ENCODE results near the gene PRPSAP2. TPM values are rescaled to one million over a fixed set of nuclear protein-coding genes. Genes with fewer than 3 reads are reported as not detected.

PRPSAP2 gene, protein sequence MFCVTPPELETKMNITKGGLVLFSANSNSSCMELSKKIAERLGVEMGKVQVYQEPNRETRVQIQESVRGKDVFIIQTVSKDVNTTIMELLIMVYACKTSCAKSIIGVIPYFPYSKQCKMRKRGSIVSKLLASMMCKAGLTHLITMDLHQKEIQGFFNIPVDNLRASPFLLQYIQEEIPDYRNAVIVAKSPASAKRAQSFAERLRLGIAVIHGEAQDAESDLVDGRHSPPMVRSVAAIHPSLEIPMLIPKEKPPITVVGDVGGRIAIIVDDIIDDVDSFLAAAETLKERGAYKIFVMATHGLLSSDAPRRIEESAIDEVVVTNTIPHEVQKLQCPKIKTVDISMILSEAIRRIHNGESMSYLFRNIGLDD
- 22.0 and 29.6 TPM in 2 replicates for total RNA-seq

DNA sequence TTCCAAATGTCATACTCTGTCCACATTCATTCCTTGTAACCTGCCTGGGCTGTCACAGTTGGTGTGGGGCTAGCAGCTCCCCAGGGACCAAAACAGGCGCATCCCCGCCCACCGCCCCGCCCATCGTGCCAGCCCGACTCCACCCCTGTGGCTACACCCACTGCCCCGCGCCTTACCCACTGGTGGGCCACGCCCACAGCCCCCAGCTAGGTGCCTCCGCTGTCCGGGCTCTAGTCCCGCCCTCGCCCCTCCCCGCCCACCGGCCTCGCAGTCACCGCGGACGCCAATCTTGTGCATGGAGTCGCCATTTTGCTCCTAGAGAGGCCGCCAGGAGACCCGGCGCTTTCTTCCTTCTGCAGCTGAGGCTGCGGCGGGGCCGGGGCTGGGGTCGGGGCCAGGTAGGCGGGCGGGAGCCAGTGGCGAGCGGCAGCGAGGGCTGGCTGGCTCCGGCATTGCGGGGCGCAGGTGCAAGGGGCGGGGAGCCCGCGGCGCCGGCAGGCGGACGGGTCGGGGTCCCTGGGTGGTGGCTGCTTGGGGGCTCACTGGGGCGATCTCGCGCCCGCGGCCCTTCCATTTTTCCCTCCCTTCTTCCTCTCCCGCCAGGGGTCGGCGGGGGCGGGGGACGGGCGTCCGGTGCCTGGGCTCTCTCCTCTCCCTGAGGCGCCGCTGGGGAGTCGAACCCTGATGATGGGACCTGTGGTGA lies at the start of gene PRPSAP2:
Gene PRPSAP2 (plus strand): TSS at position 268 of the 703 bp plus-strand sequence. CDS start 7,703 bp downstream, outside the sequence.

DNA sequence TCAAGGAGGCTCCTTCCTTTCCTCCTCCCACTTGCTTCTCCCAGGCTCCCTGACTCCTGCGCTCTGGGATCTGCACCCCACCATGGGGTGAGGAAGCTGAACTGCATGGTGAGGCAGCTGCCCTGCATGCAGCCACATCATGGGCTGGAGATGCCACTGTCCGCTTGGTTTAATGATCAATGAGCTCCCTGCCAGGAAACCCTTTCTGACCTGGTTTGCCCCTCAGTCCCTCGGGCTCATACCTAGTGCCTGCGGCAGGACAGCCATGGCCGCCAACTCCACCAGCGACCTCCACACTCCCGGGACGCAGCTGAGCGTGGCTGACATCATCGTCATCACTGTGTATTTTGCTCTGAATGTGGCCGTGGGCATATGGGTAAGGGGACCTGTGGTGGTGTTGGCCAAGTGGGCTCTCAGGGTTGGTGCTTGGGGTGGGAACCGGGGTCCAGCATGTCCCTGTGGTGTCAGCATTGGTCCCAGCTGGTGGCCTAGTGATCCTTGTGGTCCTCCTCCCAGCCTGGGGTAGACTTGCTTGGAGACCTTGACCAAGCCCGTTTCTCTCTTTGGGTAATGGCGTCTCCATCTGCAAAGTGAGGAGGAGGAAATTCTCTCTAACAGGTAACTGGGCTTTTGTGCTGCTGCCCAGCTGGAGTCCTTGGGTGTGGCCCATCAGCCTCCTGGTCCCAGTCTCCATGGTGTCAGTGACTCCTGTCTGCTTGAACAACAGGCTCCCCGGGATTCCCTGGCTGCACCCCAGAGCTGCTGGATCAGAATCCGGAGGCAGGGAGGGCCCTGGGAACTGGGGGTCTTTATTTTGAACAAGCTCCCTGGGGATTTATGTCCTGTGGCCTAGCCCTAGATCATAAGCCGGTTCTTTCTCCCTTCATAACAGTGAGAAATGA lies 94.3 kb downstream of the PRPSAP2 start, which contains the start of gene SLC5A10:
Gene SLC5A10 (plus strand): TSS at position 225 of the 902 bp plus-strand sequence. CDS start 41 bp downstream, at position 266.

Other genes starting within 250 kb of the PRPSAP2 start
- gene TBC1D28, start 213.7 kb upstream of the PRPSAP2 start, total RNA-seq = not detected in 2 replicates
- 4.9 and 14.9 TPM in 2 replicates for gene FOXO3B, start 175.8 kb upstream of the PRPSAP2 start, total RNA-seq
- gene FBXW10, start 114.1 kb upstream of the PRPSAP2 start, total RNA-seq = not detected in 2 replicates
- 28.1 and 31.3 TPM in 2 replicates for gene TVP23B, start 76.9 kb upstream of the PRPSAP2 start, total RNA-seq
- gene SLC5A10, start 94.0 kb downstream of the PRPSAP2 start, total RNA-seq = not detected in 2 replicates
- gene FAM83G, start 146.6 kb downstream of the PRPSAP2 start, total RNA-seq = 9.9 and 16.2 TPM in 2 replicates
- gene GRAP, start 188.8 kb downstream of the PRPSAP2 start, total RNA-seq = 0.72 and 1.2 TPM in 2 replicates

Data from epithelial cell of alveolus of lung (primary cell).